GM19193 (cell line): ENCODE results near the gene LRRC36.

ENCODE experiments used
- POLR2A ChIP-seq: IDR thresholded peaks from 4 replicates; pipeline ENCODE4 v1.6.1; 2011; ENCODE audit not compliant: insufficient read depth, insufficient read length; ENCODE audit errors: extremely low read depth

LRRC36 gene

GRCh38 chr16:67326472-67327309 is at the start of gene LRRC36, which contains the start of gene KCTD19:
TSS of gene LRRC36 (plus strand) at chr16:67326815. CDS start at chr16:67326863, 48 bp downstream.
TSS of gene KCTD19 (minus strand) at chr16:67326741. CDS start at chr16:67326707, 34 bp downstream.
- peak; percentile 60 for TF ChIP-seq POLR2A

GRCh38 chr16:67277294-67277998 is 49.2 kb upstream of the LRRC36 start:
- no peak for TF ChIP-seq POLR2A

- TF ChIP-seq POLR2A = no peak
Observed at GRCh38 chr16:67277999-67278772, 48.4 kb upstream of the LRRC36 start.

GRCh38 chr16:67278773-67279295 is 47.8 kb upstream of the LRRC36 start:
- TF ChIP-seq POLR2A = peak; percentile 39

- peak; percentile 15 for TF ChIP-seq POLR2A
Observed at GRCh38 chr16:67279296-67280089, 47.1 kb upstream of the LRRC36 start, which contains the start of gene PLEKHG4. TSS of gene PLEKHG4 (plus strand) at chr16:67279532. CDS start at chr16:67280045, 513 bp downstream.

GRCh38 chr16:67280090-67281015 is 46.3 kb upstream of the LRRC36 start:
- no peak for TF ChIP-seq POLR2A

GRCh38 chr16:67281536-67282446 is 44.8 kb upstream of the LRRC36 start:
- TF ChIP-seq POLR2A = no peak

GRCh38 chr16:67282447-67282805 is 44.2 kb upstream of the LRRC36 start:
- TF ChIP-seq POLR2A = no peak

- no peak for TF ChIP-seq POLR2A
Observed at GRCh38 chr16:67283039-67283825, 43.4 kb upstream of the LRRC36 start.

- TF ChIP-seq POLR2A = no peak
Observed at GRCh38 chr16:67283826-67284555, 42.6 kb upstream of the LRRC36 start.
